Measurements from ENCODE around the gene PCDH12. TPM values are rescaled to one million over a fixed set of nuclear protein-coding genes. Genes with fewer than 3 reads are reported as not detected.
"Not testable (repeated sequence)": the region's sequence is repeated elsewhere in the genome, so short reads cannot be mapped to it uniquely, and the experiment has no call there.

Gene PCDH12
- total and polyA plus RNA-seq, 8 donors, result 0.35 to 7.0 (median 1.7) TPM

DNA sequence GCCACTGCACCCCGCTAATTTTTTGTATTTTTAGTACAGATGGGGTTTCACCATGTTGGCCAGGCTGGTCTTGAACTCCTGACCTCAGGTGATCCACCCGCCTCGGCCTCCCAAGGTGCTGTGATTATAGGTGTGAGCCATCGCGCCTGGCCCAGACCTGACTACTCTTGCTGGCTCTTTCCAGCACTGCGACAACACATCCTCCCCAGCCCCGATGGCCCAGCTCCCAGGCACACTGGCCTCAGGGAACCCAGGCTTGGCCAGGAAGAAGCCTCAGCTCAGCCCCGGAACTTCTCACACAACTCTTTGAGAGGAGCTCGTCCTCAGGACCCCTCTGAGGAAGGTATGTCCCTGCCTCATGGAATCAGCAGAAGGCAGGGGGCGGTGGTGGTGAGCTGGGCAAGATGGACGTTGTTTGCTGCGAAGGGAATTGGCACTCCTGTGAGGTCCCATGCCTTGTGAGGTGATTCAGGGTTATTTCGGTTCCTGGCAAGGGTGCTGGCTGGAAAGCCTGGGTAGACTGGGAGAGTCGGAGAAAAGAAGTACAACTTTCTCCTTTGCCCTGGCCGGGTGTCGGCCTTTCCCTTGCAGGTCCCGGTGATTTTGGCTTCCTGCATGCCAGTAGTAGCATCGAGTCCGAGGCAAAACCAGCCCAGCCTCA lies 28.5 kb downstream of the PCDH12 start:
- Histone ChIP-seq H3K4me3 (no peak overlapping the region), H3K9me3 (no peaks in the 10 kb centered on the region), H3K27me3 (no peaks in the 10 kb centered on the region), H3K4me1 (peaks cover 2 to 26% (median 9%) of the 10 kb centered on the region in 4 donors), H3K36me3 (peaks cover 72 to 99% (median 98%) of the 10 kb centered on the region in 4 donors), H3K27ac (no peak overlapping the region)
- TF ChIP-seq, protein P1, sequence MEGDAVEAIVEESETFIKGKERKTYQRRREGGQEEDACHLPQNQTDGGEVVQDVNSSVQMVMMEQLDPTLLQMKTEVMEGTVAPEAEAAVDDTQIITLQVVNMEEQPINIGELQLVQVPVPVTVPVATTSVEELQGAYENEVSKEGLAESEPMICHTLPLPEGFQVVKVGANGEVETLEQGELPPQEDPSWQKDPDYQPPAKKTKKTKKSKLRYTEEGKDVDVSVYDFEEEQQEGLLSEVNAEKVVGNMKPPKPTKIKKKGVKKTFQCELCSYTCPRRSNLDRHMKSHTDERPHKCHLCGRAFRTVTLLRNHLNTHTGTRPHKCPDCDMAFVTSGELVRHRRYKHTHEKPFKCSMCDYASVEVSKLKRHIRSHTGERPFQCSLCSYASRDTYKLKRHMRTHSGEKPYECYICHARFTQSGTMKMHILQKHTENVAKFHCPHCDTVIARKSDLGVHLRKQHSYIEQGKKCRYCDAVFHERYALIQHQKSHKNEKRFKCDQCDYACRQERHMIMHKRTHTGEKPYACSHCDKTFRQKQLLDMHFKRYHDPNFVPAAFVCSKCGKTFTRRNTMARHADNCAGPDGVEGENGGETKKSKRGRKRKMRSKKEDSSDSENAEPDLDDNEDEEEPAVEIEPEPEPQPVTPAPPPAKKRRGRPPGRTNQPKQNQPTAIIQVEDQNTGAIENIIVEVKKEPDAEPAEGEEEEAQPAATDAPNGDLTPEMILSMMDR (IDR thresholded peaks at IDR 0.05), result no peak
- TF ChIP-seq POLR2A (IDR thresholded peaks at IDR 0.05) (no peak), EP300 (IDR thresholded peaks at IDR 0.05) (no peak), POLR2AphosphoS5 (IDR thresholded peaks at IDR 0.05) (no peak)
- intact Hi-C loops (cut with DNase I; ENCODE audit: low total_unique reads), result no loop called here
- 92 to 96% (median 94%) methylated on average over 17 to 19 of the region's 19 CpGs for WGBS, 5 donors
- no peak for DNase-seq

DNA sequence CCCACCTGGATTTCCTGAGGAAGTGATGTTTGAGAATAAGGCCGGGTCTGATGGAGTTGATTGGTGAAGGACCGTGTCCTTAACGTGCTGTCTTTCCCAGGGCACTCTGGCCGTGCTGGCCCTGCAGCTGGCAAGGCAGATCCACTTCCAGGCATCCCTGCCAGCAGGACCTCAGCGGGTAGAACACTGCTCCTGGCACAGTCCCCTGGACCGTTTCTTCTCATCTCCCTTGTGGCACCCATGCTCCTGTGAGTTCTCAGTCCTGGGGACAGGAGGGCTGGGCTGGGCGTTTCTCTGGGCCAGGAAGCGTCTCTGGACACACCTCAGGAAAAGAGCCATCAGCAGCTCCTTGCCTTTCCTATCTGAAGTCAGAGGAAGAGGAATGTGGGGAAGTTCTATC lies 30.0 kb downstream of the PCDH12 start:
- H3K4me1 ChIP-seq, result peaks cover 7 to 34% (median 19%) of the 10 kb centered on the region in 4 donors
- no peak overlapping the region for H3K27ac ChIP-seq
- H3K27me3 ChIP-seq, result no peaks in the 10 kb centered on the region
- DNase-seq, result no peak
- peaks cover 60 to 84% (median 84%) of the 10 kb centered on the region in 4 donors for H3K36me3 ChIP-seq
- H3K9me3 ChIP-seq, result no peaks in the 10 kb centered on the region
- intact Hi-C loops (cut with DNase I; ENCODE audit: low total_unique reads), result no loop called here
- 71 to 91% (median 85%) methylated on average over 7 to 8 of the region's 8 CpGs for WGBS, 5 donors
- H3K4me3 ChIP-seq, result no peak overlapping the region
- TF ChIP-seq POLR2A (IDR thresholded peaks at IDR 0.05) (no peak), POLR2AphosphoS5 (IDR thresholded peaks at IDR 0.05) (no peak), EP300 (IDR thresholded peaks at IDR 0.05) (no peak)
- TF ChIP-seq, protein P1 (IDR thresholded peaks at IDR 0.05), result no peak

DNA sequence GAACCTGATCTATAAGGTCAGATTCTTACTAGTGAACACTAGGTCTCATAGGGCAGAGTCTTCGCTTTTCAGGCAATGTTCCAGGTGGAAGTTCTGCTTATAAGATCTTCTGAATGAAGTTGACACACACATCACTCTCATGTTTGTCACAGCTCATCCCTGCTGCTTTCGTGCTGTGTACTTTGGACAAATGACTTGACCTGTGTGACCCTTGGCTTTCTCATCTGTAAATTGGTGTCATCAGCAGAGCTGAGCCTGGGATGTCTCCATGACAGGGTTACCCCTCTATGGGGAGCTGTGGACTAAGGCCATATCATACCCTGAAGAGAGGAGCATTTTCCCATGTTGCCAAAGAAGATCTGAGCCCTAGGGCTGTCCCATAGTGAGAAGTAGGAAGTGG lies 31.6 kb downstream of the PCDH12 start:
- DNase-seq, result no peak
- TF ChIP-seq EP300 (IDR thresholded peaks at IDR 0.05) (no peak), POLR2AphosphoS5 (IDR thresholded peaks at IDR 0.05) (no peak), POLR2A (IDR thresholded peaks at IDR 0.05) (no peak)
- TF ChIP-seq, protein P1 (IDR thresholded peaks at IDR 0.05), result no peak
- 79 to 88% (median 85%) methylated on average over 2 of the region's 2 CpGs for WGBS, 5 donors
- intact Hi-C loops (cut with DNase I; ENCODE audit: low total_unique reads), result no loop called here
- Histone ChIP-seq H3K9me3 (no peaks in the 10 kb centered on the region), H3K4me3 (no peak overlapping the region), H3K27me3 (no peaks in the 10 kb centered on the region), H3K4me1 (peaks cover 7 to 42% (median 24%) of the 10 kb centered on the region in 4 donors), H3K36me3 (peaks cover 50 to 68% (median 67%) of the 10 kb centered on the region in 4 donors), H3K27ac (no peak overlapping the region)

DNA sequence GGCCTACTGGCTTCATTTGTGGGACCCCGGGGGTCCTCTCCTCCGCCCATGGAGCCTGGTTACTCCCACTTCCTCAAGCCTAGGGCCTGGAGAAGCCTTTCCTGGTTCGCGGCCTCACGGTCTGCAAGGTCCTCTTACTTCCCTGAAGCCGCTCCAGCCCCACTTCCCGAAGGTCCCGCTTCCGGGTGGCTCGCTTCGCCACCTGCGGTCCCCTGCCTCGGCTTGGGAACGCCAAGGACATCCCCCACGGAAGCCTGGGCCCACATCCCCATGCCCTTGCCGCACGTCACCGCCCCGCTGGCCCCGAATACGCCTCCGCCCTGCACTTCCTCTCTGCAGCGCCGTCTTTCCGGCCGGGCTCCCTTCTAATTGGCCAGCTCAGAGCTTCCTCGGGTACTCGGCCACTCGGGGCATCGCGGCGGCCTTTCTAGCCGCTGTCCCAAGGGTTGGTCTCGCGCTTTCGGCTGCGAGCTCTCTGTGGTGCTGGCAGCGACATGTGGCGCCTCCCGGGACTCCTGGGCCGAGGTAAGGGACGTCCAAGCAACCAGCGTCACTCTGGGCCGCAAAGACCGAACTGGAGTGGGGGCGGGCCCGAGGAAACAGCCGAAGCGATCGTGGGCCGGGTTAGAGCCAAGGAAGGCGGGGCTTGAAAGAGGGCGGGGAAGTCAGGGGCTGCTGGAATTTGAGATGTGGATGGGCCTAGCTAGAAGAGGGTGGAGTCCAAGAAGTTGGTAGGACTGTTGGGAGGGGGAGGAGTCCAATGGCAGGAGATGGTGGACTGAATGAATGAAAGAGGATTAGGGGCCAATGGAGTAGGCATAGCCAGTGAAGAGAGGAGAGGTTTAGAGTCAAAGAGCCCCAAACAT lies 34.3 kb downstream of the PCDH12 start, which contains the start of gene DELE1:
Gene DELE1 (plus strand): TSS at position 424 of the 866 bp plus-strand sequence. CDS start 71 bp downstream, at position 495.
- no peaks in the 10 kb centered on the region for H3K9me3 ChIP-seq
- intact Hi-C loops (cut with DNase I; ENCODE audit: low total_unique reads), result no loop called here
- TF ChIP-seq POLR2AphosphoS5 (IDR thresholded peaks at IDR 0.05) (peak; percentile 39 to 94 (median 90)), POLR2A (IDR thresholded peaks at IDR 0.05) (peak in 2 of 4 donors; percentile 17 to 65), EP300 (IDR thresholded peaks at IDR 0.05) (no peak)
- TF ChIP-seq, protein P1 (IDR thresholded peaks at IDR 0.05), result peak in 1 of 7 experiments; percentile 21
- WGBS, 5 donors, result 0 to 2% (median 1%) methylated on average over 37 to 53 of the region's 53 CpGs
- peak within 1 kb of the TSS; percentile 93 to 99 (median 95) for H3K27ac ChIP-seq
- no peaks in the 10 kb centered on the region for H3K27me3 ChIP-seq
- H3K4me3 ChIP-seq, result peak within 1 kb of the TSS; percentile 48 to 65 (median 59)
- peaks cover 24 to 41% (median 40%) of the 10 kb centered on the region in 4 donors for H3K36me3 ChIP-seq
- H3K4me1 ChIP-seq, result peaks cover 7 to 42% (median 24%) of the 10 kb centered on the region in 4 donors
- peak; percentile 95 to 97 for DNase-seq

DNA sequence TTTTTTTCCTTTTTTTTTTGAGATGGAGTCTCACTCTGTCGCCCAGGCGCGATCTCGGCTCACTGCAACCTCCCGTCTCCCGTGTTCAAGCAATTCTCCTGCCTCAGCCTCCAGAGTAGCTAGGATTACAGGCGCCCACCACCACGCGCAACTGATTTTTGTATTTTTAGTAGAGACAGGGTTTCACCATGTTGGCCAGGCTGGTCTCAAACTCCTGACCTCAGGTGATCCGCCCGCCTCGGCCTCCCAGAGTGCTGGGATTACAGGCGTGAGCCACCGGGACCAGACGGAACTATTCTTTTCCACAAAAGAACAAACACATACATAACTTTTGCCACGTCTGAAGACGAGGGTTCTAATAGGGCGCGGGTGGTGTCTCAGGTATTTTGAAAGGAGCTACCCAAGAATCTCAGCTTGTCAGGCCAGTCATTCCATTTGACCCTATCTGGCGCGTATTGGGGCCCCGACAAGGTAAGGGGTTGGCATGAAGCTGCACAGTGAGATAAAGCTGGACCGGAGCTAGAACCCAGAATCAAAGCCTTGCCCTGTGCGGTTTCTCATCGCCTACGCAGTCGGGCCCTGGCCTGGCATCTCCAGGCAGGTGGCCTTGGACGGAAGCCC lies 35.1 kb downstream of the PCDH12 start:
- intact Hi-C loops (cut with DNase I; ENCODE audit: low total_unique reads); H3K9me3 ChIP-seq; H3K27me3 ChIP-seq; DNase-seq: not testable (repeated sequence)
- Histone ChIP-seq H3K36me3 (peaks cover 17 to 33% (median 32%) of the 10 kb centered on the region in 4 donors), H3K4me1 (peaks cover 7 to 42% (median 24%) of the 10 kb centered on the region in 4 donors), H3K4me3 (peak overlapping the region; percentile 48 to 65 (median 59)), H3K27ac (peak overlapping the region; percentile 93 to 99 (median 95))
- 46 to 57% (median 48%) methylated on average over 26 to 28 of the region's 28 CpGs for WGBS, 5 donors
